OCI-LY3 (cell line): ENCODE measurements around the gene TIPARP.

Experiments
- H2AFZ ChIP-seq: fragments of 200-600, 300-600 bp; shearing (Covaris generic); 2 replicates; pipeline ENCODE4 v1.6.0; 2014; ENCODE audit warnings: antibody characterized with exemption, low read depth, low read length
- H3K27ac ChIP-seq: fragments of 200-600, 300-600 bp; sonication (generic); 2 replicates; pipeline ENCODE4 v1.5.1; 2014; ENCODE audit warnings: mild to moderate bottlenecking, low read length, moderate library complexity, mixed read lengths
- H3K27me3 ChIP-seq: fragments of 200-600, 300-600 bp; sonication (generic); 2 replicates; pipeline ENCODE4 v1.6.1; 2014; ENCODE audit warnings: low read depth, low read length, mixed read lengths
- H3K36me3 ChIP-seq: fragments of 200-600, 300-600 bp; sonication (generic); replicated peaks from 2 replicates; pipeline ENCODE3; 2014; ENCODE audit warnings: low read depth, low read length, mixed read lengths
- H3K4me1 ChIP-seq: fragments of 300-600, 200-600 bp; sonication (generic); 2 replicates; pipeline ENCODE4 v1.6.1; 2014; ENCODE audit warnings: low read length, mixed read lengths
- H3K4me2 ChIP-seq: fragments of 200-600, 300-600 bp; sonication (generic); 2 replicates; pipeline ENCODE4 v1.6.1; 2014; ENCODE audit warnings: low read length, mixed read lengths
- H3K4me3 ChIP-seq: fragments of 300-600, 200-600 bp; sonication (generic); 2 replicates; pipeline ENCODE4 v1.5.1; 2014; ENCODE audit warnings: antibody characterized with exemption, mild to moderate bottlenecking, low read length, moderate library complexity
- H3K79me2 ChIP-seq: fragments of 300-600, 200-600 bp; shearing (Covaris generic); 2 replicates; pipeline ENCODE4 v1.6.1; 2014; ENCODE audit warnings: mild to moderate bottlenecking, low read length, mixed read lengths
- H3K9ac ChIP-seq: fragments of 300-600, 200-600 bp; shearing (Covaris generic); 2 replicates; pipeline ENCODE4 v1.6.0; 2014; ENCODE audit warnings: mild to moderate bottlenecking, low read length, moderate library complexity
- H3K9me3 ChIP-seq: fragments of 200-600, 300-600 bp; shearing (Covaris generic); 2 replicates; pipeline ENCODE4 v1.6.1; 2014; ENCODE audit warnings: low read length, mixed read lengths; ENCODE audit not compliant: insufficient read depth
- H4K20me1 ChIP-seq: fragments of 200-600, 300-600 bp; sonication (generic); 2 replicates; pipeline ENCODE4 v1.6.1; 2016; ENCODE audit warnings: low read length, mixed read lengths; ENCODE audit not compliant: insufficient read depth
- CTCF ChIP-seq: fragments of 200-600, 300-600 bp; sonication (generic); IDR thresholded peaks from 2 replicates; pipeline ENCODE4 v1.5.1; 2014; ENCODE audit warnings: antibody characterized with exemption, low read length, low read depth
- EZH2phosphoT487 ChIP-seq: fragments of 200-600 bp; shearing (Covaris generic); IDR thresholded peaks from 2 replicates; pipeline ENCODE4 v1.6.1; 2018; ENCODE audit warnings: antibody characterized with exemption, mixed run types, low read depth

Gene TIPARP

GRCh38 chr3:156655819-156656550, 18.4 kb upstream of the TIPARP start:
- no peaks in the 10 kb centered on the region for H3K36me3 ChIP-seq
- H3K9me3 ChIP-seq: no peaks in the 10 kb centered on the region
- no peaks in the 10 kb centered on the region for H4K20me1 ChIP-seq
- H3K27ac ChIP-seq: no peak overlapping the region
- no peak overlapping the region for H3K4me3 ChIP-seq
- H2AFZ ChIP-seq: no peak overlapping the region
- no peaks in the 10 kb centered on the region for H3K27me3 ChIP-seq
- H3K9ac ChIP-seq: no peak overlapping the region
- peaks cover 1% of the 10 kb centered on the region; the same call in 1 of the 2 replicates for H3K4me1 ChIP-seq
- H3K79me2 ChIP-seq: no peaks in the 10 kb centered on the region
- no peak overlapping the region for H3K4me2 ChIP-seq
- TF ChIP-seq EZH2phosphoT487: no peak
- TF ChIP-seq CTCF: no peak

- no peak for TF ChIP-seq CTCF
- no peak for TF ChIP-seq EZH2phosphoT487
- Histone ChIP-seq H3K9me3 (no peaks in the 10 kb centered on the region), H3K4me1 (peaks cover 9% of the 10 kb centered on the region), H3K79me2 (no peaks in the 10 kb centered on the region), H2AFZ (no peak overlapping the region), H3K27me3 (no peaks in the 10 kb centered on the region), H3K4me3 (no peak overlapping the region), H3K4me2 (no peak overlapping the region), H3K9ac (no peak overlapping the region), H4K20me1 (no peaks in the 10 kb centered on the region), H3K36me3 (no peaks in the 10 kb centered on the region), H3K27ac (no peak overlapping the region)
Observed at GRCh38 chr3:156657440-156657839, 16.9 kb upstream of the TIPARP start.

- Histone ChIP-seq H2AFZ (no peak overlapping the region), H3K27ac (no peak overlapping the region), H3K27me3 (no peaks in the 10 kb centered on the region), H3K4me1 (peaks cover 9% of the 10 kb centered on the region), H3K36me3 (no peaks in the 10 kb centered on the region), H3K79me2 (no peaks in the 10 kb centered on the region), H3K9me3 (no peaks in the 10 kb centered on the region), H3K9ac (no peak overlapping the region), H4K20me1 (no peaks in the 10 kb centered on the region), H3K4me2 (no peak overlapping the region), H3K4me3 (no peak overlapping the region)
- no peak for TF ChIP-seq CTCF
- TF ChIP-seq EZH2phosphoT487: no peak
Observed at GRCh38 chr3:156657862-156658731, 16.3 kb upstream of the TIPARP start.

GRCh38 chr3:156658732-156659090, 15.7 kb upstream of the TIPARP start:
- no peak overlapping the region for H3K4me2 ChIP-seq
- no peak overlapping the region for H3K27ac ChIP-seq
- no peaks in the 10 kb centered on the region for H3K9me3 ChIP-seq
- no peak overlapping the region for H3K4me3 ChIP-seq
- H3K9ac ChIP-seq: no peak overlapping the region
- H3K79me2 ChIP-seq: no peaks in the 10 kb centered on the region
- H2AFZ ChIP-seq: no peak overlapping the region
- TF ChIP-seq EZH2phosphoT487 (no peak), CTCF (no peak)
- H4K20me1 ChIP-seq: no peaks in the 10 kb centered on the region
- H3K27me3 ChIP-seq: no peaks in the 10 kb centered on the region
- H3K4me1 ChIP-seq: peaks cover 10% of the 10 kb centered on the region
- no peaks in the 10 kb centered on the region for H3K36me3 ChIP-seq
